Omental fat pad (tissue), 4 donors: ENCODE measurements around the gene ZPLD1. TPM values are rescaled to one million over a fixed set of nuclear protein-coding genes. Genes with fewer than 3 reads are reported as not detected.

Experiments used
- ATAC-seq: fragments of 150-250 bp; one replicate; pipeline ENCODE4 v1.9.1; 2016; ENCODE audit warnings: mild to moderate bottlenecking, moderate library complexity; ENCODE audit not compliant: low FRiP score
- DNase-seq: peaks from one replicate; pipeline ENCODE4 v3.0.0-alpha.2; 2019; ENCODE audit warnings: low spot score
- CTCF ChIP-seq, 3 donors: fragments of 450-650 bp; IDR thresholded peaks; one replicate each; pipeline ENCODE4 v1.5.1; 2016 to 2017; ENCODE audit warnings: antibody characterized with exemption in 3 of 3, mild to moderate bottlenecking in 3 of 3, moderate library complexity in 2 of 3
- total RNA-seq, 4 donors: library from RNA; depleted of rRNA; stranded (reverse); fragments of >200 nt; gene quantifications; one replicate each; pipeline ENCODE4 v1.1.0, GENCODE V29; 2016

Gene ZPLD1
- total RNA-seq: not detected

DNA sequence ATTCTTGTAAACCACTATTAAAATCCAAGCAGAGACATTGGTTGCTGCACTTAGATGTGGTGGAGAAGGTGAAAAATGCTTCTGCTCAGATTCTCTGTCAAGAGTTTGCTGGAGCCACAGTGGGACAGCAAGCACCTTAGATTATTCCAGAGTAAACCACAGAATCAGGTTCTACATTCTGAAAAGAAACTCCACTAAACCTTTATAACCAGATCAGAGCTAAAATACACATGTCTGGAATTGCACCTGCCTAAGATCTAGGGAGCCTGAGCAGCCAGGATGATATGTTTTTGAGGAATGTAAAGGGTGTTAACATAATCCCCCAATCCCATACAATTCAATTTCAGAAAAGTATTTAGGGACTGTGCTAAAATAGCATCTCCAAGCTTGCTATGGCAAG lies at the start of gene ZPLD1:
TSS of gene ZPLD1 (plus strand) at position 301 of the 400 bp plus-strand sequence. CDS start 3,473 bp downstream, outside the sequence.
- no peak for DNase-seq
- TF ChIP-seq CTCF (IDR thresholded peaks at IDR 0.05): no peak
- ATAC-seq: no peak

GRCh38 chr3:102390171-102390864 lies 44.5 kb upstream of the ZPLD1 start:
- no peak for TF ChIP-seq CTCF (IDR thresholded peaks at IDR 0.05)
- DNase-seq (no peak), ATAC-seq (no peak)

GRCh38 chr3:102390916-102391315 lies 43.9 kb upstream of the ZPLD1 start:
- no peak for ATAC-seq
- TF ChIP-seq CTCF (IDR thresholded peaks at IDR 0.05): no peak
- no peak for DNase-seq

DNA sequence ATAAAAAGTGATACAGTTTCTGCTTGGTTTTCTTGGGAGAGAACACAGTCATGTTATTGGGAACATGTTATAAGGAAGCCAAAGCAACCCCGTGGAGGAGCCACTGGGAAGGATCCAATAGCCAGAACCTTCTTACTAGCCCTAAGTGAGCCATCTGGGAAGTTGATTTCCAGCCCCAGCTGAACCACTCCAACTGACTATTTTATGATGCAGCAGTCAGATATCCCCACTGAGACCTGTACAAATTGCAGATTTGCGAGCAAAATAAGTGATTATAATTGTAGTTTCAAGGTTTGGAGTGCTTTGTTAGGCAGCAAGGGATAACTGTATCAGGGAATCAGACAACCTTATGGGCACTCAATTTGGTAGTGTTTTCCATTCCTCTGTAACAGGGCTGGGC lies 43.3 kb upstream of the ZPLD1 start:
- ATAC-seq: no peak
- no peak for TF ChIP-seq CTCF (IDR thresholded peaks at IDR 0.05)
- DNase-seq: no peak

DNA sequence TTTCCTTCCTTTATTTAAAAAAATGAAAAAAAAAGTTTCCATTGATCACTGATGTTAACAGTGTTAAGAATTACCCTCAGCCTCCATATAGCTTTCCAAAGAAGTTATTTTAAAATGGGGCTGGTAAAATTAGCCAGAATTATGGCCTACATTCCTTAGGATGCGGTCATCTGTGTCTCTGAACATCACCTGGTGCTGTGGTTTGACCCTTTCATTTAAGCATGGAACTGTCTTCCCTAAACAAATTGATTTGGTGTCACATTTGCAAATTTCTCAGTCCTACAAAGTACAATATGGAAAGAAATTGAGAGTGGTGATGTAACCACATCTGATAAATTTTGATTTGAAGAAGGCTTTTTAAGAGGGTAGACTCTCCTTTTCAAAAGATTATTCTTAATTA lies 40.3 kb upstream of the ZPLD1 start:
- ATAC-seq (no peak), DNase-seq (no peak)
- TF ChIP-seq CTCF (IDR thresholded peaks at IDR 0.05): no peak

DNA sequence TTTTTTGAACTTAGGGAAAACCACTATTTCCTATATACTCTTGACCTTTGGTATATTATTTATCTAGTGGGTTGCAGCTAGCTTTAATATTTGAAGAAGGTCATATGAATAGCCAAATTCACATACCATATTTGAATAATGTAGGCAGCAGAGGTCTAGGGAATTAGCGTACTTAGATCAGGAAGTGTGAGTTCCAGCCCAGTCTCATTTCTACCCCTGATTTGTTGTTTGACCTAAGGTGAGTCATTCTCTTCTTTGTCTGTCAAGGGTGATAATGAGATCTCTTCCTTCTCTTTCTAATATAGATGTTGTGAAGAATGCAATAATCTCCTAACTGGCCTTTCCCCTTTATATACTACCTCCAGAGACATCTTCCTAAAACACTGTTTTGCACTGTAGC lies 36.6 kb upstream of the ZPLD1 start:
- ATAC-seq (no peak), DNase-seq (no peak)
- TF ChIP-seq CTCF (IDR thresholded peaks at IDR 0.05): no peak

GRCh38 chr3:102398666-102399065 lies 36.1 kb upstream of the ZPLD1 start:
- ATAC-seq (no peak), DNase-seq (no peak)
- no peak for TF ChIP-seq CTCF (IDR thresholded peaks at IDR 0.05)
